ENCODE results near the gene BIRC7. TPM values are rescaled to one million over a fixed set of nuclear protein-coding genes. Genes with fewer than 3 reads are reported as not detected.

The BIRC7 gene
- polyA plus RNA-seq, 3 donors: 0.21 TPM; not detected in 2

- H4K20me1 ChIP-seq (ENCODE audit: insufficient read depth, low read length): peaks cover 41% of the 10 kb centered on the region
- DNase-seq: peak; percentile 93 to 96 (median 94)
- peak within 1 kb of the TSS; percentile 91 to 93 for H3K4me3 Mint-ChIP-seq
- no peaks in the 10 kb centered on the region for H3K9me3 ChIP-seq (replicated peaks in 1 of 2; ENCODE audit: control insufficient read depth in 1 of 2, insufficient read depth in 1 of 2, low read length in 2 of 2)
- WGBS (ENCODE audit: insufficient coverage): 1% methylated on average over 94 of the region's 96 CpGs
- TF ChIP-seq CTCF (IDR thresholded peaks at IDR 0.05): no peak
- peak within 1 kb of the TSS; percentile 85 to 95 (median 91) for H3K27ac Mint-ChIP-seq
- H3K4me3 ChIP-seq (replicated peaks in 1 of 3; ENCODE audit: low read depth in 2 of 3, low read length in 3 of 3): peak within 1 kb of the TSS; percentile 69 to 89 (median 88)
- peaks cover 23 to 34% of the 10 kb centered on the region in 2 donors for H3K36me3 ChIP-seq (replicated peaks in 1 of 2; ENCODE audit: control insufficient read depth in 1 of 2, insufficient read depth in 2 of 2, low read length in 2 of 2)
- no peaks in the 10 kb centered on the region for H3K9me3 Mint-ChIP-seq
- H3K4me1 Mint-ChIP-seq: peaks cover 24% of the 10 kb centered on the region
- H3K79me2 ChIP-seq (ENCODE audit: insufficient read depth, low read length): peaks cover 45% of the 10 kb centered on the region
- peaks cover 27 to 31% of the 10 kb centered on the region in 2 donors for H3K36me3 Mint-ChIP-seq
- intact Hi-C loops (cut with micrococcal nuclease): loop anchor here (2.0 to 10.0 kb wide), 2 partner anchors 281 to 287 kb away; partner anchors contain the start of gene GID8 (in 1 of the 2)
- H3K4me1 ChIP-seq (ENCODE audit: control insufficient read depth in 1 of 2, insufficient read depth in 2 of 2, low read length in 2 of 2): peaks cover 15 to 19% of the 10 kb centered on the region in 2 donors
- H3K27me3 ChIP-seq (ENCODE audit: control insufficient read depth in 2 of 2, insufficient read depth in 2 of 2, low read length in 2 of 2): peaks cover 0 to 3% of the 10 kb centered on the region in 2 donors
- peak within 1 kb of the TSS; percentile 92 for H3K4me2 ChIP-seq (replicated peaks; ENCODE audit: extremely low read depth, low read length, poor library complexity, severe bottlenecking)
- peaks cover 5 to 9% (median 6%) of the 10 kb centered on the region in 3 donors for H3K27me3 Mint-ChIP-seq (ENCODE audit: low read depth in 3 of 3)
- H2AFZ ChIP-seq (ENCODE audit: insufficient read depth, low read depth, low read length, poor library complexity, severe bottlenecking): peak within 1 kb of the TSS; percentile 99
- H3K9ac ChIP-seq (ENCODE audit: insufficient read depth, low read length, poor library complexity, severe bottlenecking): peak within 1 kb of the TSS; percentile 90
- peak within 1 kb of the TSS; percentile 62 to 86 for H3K27ac ChIP-seq (ENCODE audit: low read depth in 1 of 2, low read length in 2 of 2)
Observed at GRCh38 chr20:63216041-63216848, 19.5 kb upstream of the BIRC7 start, which contains the start of gene YTHDF1. Gene YTHDF1, minus strand, starts transcription at chr20:63216131. Its CDS starts 239 bp downstream, at chr20:63215892.

DNA sequence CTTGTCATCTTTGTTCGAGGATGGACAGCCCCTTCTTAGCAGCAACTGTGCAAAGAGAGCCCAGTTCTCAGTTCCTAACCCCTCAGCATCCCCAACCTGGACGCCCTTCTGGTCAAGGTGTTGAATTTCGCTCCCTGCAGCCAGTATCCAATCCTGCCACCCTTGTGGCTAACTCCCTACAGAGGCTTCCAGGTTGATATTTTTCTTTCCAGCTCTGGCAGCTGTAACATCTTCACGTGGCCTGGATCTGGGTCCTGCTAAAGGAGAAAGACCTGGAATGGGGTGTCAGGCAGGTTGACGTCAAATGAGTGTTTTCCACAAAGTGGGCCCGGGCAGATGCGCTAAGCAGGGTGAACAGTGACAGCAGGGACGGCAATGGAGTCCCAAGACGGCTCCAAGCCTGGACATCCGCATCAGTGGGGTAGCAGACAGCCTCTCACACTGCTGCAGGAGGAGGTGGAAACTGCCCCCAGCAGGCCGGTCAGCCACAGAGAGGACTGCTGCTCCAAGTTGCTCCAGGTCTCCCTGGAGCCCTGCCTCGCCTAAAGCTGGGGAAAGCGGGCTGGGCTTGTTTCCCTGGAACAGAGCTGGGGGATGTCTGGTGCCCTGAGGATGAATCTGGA lies 18.7 kb upstream of the BIRC7 start:
- 95% methylated on average over 11 of the region's 13 CpGs for WGBS (ENCODE audit: insufficient coverage)
- Histone ChIP-seq H3K4me3 (replicated peaks in 1 of 3; ENCODE audit: low read depth in 2 of 3, low read length in 3 of 3) (peak overlapping the region in 2 of 3 experiments; percentile 51 to 88), H3K27ac (ENCODE audit: low read depth in 1 of 2, low read length in 2 of 2) (no peak overlapping the region), H2AFZ (ENCODE audit: insufficient read depth, low read depth, low read length, poor library complexity, severe bottlenecking) (peak overlapping the region; percentile 99), H3K36me3 (replicated peaks in 1 of 2; ENCODE audit: control insufficient read depth in 1 of 2, insufficient read depth in 2 of 2, low read length in 2 of 2) (peaks cover 16 to 27% of the 10 kb centered on the region in 2 donors), H3K9ac (ENCODE audit: insufficient read depth, low read length, poor library complexity, severe bottlenecking) (peak overlapping the region; percentile 90), H3K27me3 (ENCODE audit: control insufficient read depth in 2 of 2, insufficient read depth in 2 of 2, low read length in 2 of 2) (peaks cover 0 to 3% of the 10 kb centered on the region in 2 donors), H3K4me1 (ENCODE audit: control insufficient read depth in 1 of 2, insufficient read depth in 2 of 2, low read length in 2 of 2) (peaks cover 15 to 19% of the 10 kb centered on the region in 2 donors), H3K4me2 (replicated peaks; ENCODE audit: extremely low read depth, low read length, poor library complexity, severe bottlenecking) (peak overlapping the region; percentile 92), H3K9me3 (replicated peaks in 1 of 2; ENCODE audit: control insufficient read depth in 1 of 2, insufficient read depth in 1 of 2, low read length in 2 of 2) (no peaks in the 10 kb centered on the region), H3K79me2 (ENCODE audit: insufficient read depth, low read length) (peaks cover 38% of the 10 kb centered on the region), H4K20me1 (ENCODE audit: insufficient read depth, low read length) (peaks cover 33% of the 10 kb centered on the region)
- Mint-ChIP-seq H3K27me3 (ENCODE audit: low read depth in 3 of 3) (peaks cover 5 to 12% (median 7%) of the 10 kb centered on the region in 3 donors), H3K36me3 (peaks cover 25% of the 10 kb centered on the region in 2 donors), H3K4me1 (peaks cover 23% of the 10 kb centered on the region), H3K4me3 (peak overlapping the region; percentile 81 to 92), H3K27ac (peak overlapping the region; percentile 30 to 87 (median 82)), H3K9me3 (no peaks in the 10 kb centered on the region)
- TF ChIP-seq CTCF (IDR thresholded peaks at IDR 0.05): no peak
- no peak for DNase-seq
- intact Hi-C loops (cut with micrococcal nuclease): loop anchor here (2.0 to 10.0 kb wide), 2 partner anchors 282 to 288 kb away; partner anchors contain the start of gene GID8 (in 1 of the 2)

Measured in CD14-positive monocyte (primary cell).